ENCODE results near the gene RPL13A.
A peak's percentile ranks its signal among the peaks of the same experiment; 100 is the strongest.
"Not testable (repeated sequence)": the region's sequence is repeated elsewhere in the genome, so short reads cannot be mapped to it uniquely, and the experiment has no call there.

The RPL13A gene

DNA sequence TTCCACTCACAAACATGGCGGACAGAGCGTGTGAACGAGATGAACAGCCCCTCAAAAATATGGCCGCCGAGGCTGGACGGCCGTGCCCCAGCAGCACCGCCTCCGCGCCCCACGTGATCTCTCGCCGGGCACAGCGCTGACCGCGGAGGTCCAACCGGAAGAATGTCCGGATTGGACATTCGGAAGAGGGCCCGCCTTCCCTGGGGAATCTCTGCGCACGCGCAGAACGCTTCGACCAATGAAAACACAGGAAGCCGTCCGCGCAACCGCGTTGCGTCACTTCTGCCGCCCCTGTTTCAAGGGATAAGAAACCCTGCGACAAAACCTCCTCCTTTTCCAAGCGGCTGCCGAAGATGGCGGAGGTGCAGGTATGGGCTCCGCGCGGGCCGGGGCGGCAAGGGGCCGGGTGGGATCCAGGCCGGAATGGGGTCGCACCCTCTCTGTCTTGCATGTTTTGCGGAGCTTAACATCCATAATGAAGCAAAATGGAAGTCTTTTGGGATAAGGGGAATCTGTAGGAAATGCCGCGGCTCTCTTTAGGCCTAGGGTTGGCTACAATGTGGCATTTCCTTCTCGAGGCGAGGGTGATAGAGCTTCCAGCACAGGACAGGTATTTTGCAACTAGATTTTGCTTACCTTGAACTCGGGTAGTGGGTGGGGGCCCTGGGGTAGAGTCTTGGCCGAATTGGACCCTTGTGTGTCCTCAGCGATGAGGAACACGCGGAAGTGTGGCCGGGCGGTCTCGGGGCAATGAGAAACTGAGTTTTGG lies at the start of gene RPL13A:
RPL13A (plus strand) TSS at position 332 of the 769 bp plus-strand sequence; CDS start at position 354, 22 bp downstream.
- peak; percentile 95 to 100 (median 98) for DNase-seq

DNA sequence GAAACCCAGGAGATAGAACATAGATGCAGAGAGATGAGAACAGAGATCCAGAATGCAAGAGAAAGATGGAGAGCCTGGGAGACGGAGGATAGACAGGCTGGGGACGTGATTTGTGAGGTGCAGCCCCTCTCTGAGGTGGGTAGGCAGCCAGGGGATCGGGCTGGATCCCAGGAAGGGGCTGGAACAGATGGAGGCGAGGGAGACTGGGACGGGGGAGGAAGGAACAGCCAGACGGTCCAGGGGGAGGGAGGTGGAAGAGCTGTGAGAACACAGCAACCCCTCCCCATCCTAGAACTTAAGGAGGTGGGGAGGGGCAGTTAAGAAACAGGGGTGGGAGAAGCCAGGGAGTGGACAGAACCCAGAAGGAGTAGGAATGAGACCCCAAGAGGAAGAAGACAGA lies 49.1 kb upstream of the RPL13A start:
- DNase-seq, result peak in 1 of 14 donors; percentile 47

DNA sequence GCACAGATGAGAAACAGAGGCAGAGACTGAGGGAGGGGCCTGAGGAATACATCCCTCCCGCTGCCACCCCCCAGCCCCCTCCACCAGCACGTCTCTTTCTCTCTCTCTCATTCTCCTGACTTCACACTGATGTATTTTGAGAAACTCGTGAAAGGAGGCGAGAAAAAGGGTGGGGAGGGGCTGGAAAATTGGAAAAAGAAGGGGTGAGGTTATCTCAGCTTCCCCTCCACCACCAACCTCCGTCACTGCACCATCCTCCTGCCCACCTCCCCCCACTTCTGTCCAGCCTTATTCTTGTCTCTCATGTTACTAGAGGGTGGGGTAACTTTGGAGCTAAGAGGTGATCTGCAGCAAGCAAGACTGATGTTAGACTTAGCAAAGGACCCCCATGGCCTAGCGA lies 47.6 kb upstream of the RPL13A start:
- DNase-seq, result no peak

DNA sequence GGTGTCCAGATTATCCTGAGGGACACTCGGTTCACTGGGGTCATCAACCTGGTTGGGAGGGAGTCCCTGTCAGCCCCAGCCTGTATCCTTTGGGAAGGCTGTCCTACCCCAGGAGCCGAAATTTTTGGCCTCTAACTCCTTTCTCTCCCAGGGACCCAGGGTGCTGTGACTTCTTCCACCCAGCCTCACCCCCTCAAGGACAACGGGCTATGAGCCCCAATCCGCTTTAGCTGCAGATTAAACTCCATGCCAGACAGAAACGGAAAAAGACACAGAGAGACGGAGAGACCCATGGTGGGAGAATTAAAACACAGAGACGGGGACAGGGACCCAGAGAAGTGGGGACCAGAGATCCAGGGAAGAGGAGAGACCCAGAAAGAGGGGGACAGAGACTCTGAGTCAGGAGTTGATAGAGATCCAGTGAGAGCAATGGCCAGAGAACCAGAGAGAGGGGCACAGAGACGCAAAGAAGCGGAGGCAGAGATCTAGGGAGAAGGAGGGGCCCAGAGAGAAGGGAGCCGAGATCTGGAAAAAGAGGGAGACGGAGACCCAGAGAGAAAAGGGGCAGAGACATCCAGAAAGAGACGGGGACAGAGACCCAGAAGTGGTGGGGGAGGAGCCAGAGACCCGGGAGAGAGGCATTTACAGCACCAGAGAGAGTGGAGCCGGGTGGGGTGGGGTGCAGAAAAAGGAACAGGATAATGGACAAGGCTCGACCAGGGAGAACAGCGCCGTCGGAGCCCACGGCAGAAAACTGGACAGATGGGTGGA lies 46.8 kb upstream of the RPL13A start:
- DNase-seq, result no peak

DNA sequence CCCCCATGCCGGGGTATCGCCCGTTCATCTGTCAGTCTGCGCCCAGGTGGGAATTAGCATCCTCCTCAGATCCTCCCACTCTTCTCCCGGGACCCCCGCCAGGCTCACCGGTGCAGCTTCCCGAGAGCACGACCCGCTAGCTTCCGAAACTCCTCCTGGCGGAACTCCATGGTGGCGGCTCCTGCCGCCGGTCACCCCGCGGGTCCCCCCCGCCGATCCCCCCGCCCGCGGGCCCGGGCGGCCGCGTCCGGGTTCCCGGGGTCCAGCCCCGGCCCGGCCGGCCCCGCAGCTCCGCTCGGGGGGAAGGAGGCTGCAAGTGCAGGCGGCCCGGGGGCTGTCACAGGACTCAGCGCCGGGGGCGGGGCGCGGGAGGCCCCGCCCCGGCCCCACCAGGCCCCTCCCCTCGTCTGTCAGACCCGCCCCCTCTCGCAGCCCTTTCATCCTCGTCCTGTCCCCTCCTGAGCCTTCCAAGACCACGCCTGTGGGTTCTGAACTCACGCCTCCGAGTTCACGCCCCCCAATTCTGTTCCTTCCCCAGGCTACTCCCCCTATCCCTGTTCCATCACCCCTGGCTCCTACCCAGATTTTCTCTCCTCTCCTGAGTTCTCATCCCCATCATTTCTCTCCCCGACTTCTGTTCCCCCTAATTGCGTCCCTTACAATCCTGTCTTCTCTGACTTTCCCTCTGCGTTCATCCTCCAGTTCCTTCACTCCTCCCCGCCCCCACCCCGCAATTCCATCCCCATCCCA lies 46.0 kb upstream of the RPL13A start, which contains the start of gene SLC17A7:
SLC17A7 (minus strand) TSS at position 318 of the 750 bp plus-strand sequence; CDS start at position 170, 148 bp downstream.
- DNase-seq, result peak in 2 of 14 donors; percentile 18 to 80

DNA sequence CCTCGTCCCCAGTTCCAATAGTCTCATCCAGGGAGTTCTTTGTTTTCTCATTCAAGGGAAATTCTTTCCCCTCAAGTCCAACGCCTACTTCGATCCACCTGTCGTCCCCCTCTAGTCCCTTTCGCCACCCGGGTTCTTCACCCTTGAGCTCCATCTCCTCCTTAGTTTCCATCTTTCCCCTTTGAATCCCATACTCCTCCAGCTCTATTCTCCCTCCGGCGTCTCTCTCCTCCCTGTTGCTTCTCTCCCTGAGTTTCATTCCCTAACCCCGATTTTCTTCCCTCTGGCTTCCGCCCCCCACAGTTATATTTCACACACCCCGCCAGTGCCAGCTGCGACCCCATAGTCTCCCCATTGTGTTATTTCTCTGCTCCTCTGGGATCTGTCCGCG lies 45.5 kb upstream of the RPL13A start:
- DNase-seq, result peak in 1 of 14 donors; percentile 51

DNA sequence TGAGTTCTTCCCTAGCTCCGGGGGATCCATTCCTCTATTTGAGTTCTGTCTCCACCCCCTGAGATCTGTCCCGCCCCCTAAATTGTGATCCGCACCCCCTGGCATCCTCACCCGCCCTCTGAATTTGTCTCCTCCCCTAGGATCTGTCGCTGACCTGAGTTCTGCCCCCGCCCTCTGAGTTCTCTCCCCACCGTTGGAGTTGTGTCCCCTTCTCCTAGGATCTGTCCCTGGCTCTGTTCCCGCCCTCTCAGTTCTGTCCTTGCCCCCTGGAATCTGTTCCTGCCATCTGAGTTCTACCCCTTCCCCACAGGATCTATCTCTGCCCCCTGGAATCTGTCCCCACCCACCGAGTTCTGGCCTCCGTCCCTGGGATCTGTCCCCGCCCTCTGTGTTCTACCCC lies 45.1 kb upstream of the RPL13A start:
- DNase-seq, result peak in 2 of 14 donors; percentile 26 to 80

DNA sequence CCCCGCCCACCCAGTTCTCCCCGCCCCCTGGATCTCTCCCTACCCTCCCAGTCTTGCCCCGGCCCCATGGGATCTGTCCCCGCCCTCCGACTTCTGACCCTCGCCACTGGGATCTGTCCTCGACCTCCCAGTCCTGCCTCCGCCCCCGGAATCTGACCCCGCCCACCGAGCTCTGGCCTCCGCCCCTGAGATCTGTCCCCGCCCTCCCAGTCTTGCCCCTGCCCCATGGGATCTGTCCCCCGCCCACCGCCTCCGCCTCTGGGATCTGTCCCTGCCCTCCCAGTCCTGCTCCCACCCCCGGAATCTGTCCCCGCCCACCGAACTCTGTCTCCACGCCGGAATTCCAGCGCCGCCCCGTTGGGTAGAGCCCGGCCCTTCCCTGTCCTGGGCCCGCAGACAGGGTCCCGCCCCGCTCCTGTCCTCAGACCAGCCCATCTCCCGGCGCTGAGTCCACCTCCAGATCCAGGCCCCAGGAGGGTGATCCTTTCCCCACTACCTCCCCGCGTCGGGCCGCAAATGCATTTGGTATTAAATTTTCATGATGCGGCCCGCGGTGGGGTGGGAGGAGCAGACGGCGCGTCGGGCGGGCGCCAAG lies 44.5 kb upstream of the RPL13A start:
- peak in 7 of 14 donors; percentile 3 to 85 (median 33) for DNase-seq

DNA sequence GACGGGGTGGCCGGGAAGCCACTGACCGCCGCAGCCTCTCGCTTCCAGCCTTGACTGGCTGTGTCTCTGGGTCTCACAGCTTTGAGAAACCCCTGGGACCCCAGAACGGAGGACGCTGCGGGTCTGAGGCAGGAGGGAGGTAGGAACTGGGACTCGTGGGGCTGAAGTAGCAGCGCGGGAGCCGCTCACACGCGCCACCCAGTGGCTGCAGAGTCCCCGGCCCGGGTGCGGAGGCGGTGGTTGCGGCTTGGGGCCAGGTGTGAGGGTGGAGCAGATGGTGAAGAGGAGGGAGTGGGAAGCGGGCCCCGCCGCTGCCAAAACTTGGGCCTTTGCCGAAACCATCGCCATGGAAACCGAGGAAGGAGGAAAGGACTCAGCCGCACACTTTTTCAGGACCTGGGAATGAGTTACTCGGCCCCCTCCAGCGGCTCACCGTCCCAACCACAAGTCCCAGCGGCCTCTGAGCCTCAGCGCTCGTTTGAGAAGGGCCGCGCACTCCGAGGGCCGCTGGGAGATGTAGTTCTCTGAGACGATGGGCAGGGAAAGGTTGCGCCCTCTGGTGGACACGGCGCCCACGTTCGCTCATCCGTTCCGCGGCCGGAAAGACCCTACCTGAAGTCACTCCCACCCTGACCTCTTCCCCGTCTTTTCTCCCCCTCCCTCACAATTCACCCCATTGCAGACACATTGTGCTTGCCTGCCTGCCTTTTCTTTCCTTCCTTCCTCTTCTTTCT lies 43.9 kb upstream of the RPL13A start:
- DNase-seq, result peak; percentile 67 to 99 (median 92)

DNA sequence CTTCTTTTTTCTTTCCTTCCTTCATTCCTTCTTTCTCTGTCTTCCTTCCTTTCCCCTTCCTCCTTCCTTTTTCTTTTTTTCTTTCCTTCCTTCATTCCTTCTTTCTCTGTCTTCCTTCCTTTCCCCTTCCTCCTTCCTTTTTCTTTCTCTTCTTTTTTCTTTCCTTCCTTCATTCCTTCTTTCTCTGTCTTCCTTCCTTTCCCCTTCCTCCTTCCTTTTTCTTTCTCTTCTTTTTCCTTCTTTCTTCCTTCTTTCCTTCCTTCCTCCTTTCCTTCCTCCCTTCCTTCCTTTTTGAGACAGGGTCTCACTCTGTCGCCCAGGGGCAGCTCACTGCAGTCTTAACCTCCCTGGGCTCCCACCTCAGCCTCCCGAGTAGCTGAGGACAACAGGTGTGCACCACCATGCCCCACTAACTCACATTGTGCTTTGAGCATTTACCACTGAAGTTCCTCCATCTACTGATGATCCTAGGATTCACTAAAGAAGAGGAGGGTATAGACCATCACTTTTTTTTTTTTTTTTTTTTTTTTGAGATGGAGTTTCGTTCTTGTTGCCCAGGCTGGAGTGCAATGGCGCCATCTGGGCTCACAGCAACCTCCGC lies 43.2 kb upstream of the RPL13A start:
- DNase-seq, result not testable (repeated sequence)

DNA sequence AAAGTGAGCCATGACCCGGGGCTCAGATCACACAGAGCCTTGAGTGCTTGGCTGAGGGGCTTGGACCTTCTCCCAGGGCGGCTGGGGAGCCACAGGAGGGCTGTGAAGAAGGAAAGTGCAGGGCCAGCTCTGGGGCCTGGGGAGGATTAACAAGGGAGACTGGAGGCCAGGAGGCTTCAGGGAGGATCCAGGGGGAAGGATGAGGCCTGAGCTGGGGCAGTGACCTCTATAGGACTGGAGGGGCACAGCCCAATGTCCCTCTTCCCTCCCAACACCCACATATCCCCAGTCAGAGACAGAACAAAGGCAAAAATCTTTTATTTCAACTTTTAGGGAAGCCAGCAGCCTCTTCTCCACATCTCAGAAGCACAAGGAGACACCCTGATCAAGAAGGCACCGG lies 41.4 kb upstream of the RPL13A start:
- DNase-seq, result no peak

DNA sequence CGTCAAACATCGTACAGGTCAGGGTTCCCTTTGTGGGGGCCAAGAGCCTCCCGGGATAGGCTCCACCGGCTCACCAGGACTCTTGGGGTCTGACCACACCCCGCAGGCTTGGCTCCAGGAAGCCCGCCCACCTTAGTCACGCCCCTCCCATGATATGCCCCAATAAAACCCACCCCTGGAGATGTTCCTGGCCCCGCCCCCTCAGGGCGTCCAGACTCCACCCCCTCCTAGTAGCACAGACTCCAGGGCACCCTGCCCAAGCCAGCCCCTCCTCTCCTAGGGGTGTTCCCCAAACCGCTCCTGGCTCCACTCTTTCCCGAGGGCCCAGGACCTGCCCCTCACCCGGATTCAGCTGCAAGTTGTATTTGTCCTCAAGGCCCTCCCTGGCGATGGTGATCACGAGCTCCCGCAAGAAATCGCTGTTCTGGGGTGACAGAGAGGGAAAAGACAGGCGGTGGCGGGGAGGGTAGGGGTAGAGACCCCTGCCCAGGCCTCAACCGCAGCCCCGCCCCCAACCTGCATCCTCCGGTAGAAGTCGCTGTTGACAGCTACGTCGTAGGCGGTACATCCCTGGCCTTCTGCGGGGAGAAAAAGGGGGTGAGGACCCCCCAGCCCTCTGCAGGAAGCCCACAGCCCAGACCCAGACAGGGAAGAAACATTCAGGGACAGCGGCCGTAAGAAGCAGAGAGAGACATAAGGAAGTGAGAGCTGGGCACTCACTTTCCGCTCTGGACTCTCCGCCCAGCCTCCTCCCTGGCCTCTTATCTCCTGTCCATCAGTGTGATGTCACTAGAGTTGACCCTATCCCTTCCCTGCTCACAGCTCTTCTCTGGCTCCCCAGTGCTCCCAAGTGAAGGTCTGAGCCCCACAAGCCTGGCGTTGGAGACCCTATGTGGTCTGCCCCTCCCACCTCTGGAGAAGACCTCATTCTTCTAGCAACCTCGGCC lies 39.6 kb upstream of the RPL13A start:
- DNase-seq, result peak in 2 of 14 donors; percentile 8 to 14

DNA sequence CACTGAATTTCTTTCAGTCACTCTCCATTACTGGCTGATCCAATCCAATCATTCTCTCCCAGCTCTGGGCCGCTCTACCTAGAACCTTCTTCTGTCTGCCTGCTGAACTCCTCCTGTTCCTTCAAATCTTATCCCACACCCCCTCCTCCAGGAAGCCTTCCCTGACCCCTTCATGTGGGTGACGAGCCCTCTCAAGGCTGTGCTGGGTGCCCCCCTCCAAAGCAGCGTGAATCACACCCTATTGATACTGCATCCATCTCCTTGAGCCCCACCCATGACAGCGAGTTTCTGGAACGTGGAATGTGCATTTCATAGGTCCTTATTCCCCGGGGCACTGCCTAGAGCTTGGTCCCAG lies 39.0 kb upstream of the RPL13A start:
- no peak for DNase-seq

DNA sequence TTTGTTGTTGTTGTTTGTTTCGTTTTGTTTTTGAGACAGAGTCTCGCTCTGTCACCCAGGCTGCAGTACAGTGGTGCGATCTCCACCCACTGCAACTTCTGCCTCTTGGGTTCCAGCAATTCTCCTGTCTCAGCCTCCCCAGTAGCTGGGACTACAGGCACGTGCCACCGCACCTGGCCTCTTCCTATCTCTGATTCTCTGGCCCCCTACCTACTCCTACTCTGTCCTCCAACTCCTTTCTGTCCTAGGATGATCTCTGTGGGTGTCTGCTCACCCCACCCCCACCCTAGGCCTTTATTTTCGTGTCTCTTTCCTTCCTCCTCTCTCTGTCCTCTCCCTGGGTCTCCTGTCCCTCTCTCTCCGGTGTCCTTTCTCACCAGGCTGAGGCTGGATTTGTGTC lies 37.0 kb upstream of the RPL13A start:
- no peak for DNase-seq

DNA sequence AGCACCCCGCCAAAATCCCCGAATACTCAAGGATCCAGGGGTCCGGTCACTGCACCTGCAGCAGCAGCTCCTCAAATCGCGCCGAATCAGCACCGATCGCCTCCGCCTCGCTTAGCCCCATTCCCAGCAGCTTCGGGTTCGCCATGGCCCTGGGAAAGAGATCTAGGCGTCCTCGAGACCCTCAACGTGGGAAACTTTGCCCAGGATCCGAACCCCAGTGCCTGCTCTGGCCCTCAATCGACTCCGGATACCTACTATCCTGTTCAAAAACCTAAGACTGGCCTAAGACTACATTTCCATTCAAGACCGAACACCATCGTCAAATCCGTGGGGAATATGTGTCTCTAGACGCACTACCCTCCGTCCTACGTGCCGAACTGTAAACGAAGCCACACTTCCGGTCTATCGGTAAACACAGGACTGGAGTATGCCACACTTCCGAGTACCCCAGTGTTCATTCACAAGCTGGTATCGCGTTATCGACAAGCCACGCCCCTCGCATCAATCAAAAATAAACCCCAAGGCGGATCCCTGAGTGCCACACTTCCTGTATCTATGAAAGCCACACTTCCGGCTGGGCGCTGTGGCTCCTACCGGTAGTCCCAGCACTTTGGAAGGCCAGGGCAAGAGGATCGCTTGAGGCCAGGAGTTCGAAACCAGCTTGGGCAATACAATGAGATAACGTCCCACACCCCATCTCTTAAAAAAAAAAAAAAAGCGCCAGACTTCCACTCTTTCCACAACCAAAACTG lies 35.8 kb upstream of the RPL13A start, which contains the start of gene PIH1D1:
PIH1D1 (minus strand) TSS at position 385 of the 752 bp plus-strand sequence; CDS start at position 145, 240 bp downstream.
- peak; percentile 35 to 99 (median 88) for DNase-seq

DNA sequence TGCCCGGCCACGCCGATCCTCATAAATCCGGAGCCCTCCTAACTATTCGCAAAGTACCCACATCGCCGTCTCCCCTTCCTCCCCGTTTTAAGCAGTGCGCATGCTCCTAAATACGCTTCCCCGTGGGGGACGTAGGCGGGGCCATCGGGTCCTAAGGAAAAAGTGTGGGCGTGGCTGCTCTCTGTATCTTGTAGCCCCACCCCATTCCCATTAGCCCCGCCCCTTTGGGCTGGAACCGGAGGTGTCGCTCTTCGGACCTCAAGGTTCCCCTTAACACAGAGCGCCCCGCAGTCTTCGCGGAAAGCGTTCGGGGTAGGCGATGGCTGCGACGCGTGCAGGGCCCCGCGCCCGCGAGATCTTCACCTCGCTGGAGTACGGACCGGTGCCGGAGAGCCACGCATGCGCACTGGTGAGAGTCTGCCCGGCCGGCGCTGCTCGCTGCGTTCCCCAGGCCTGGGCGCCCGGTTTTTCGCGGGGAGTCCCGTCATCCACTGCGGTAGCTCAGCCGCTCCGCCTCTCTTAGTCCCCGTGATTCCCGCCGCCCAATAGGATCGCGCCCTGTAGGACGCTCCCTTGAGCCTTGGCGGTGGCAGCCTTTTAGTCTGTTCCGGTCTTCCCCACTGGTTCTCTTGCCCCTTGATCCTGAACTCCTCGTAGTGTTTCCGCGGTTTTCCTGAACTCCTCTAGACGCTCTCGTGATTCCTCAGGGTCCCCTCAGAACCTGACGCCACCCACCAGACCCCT lies 34.2 kb upstream of the RPL13A start, which contains the start of gene ALDH16A1:
ALDH16A1 (plus strand) TSS at position 213 of the 744 bp plus-strand sequence; CDS start at position 320, 107 bp downstream.
- DNase-seq, result peak; percentile 93 to 99 (median 98)

DNA sequence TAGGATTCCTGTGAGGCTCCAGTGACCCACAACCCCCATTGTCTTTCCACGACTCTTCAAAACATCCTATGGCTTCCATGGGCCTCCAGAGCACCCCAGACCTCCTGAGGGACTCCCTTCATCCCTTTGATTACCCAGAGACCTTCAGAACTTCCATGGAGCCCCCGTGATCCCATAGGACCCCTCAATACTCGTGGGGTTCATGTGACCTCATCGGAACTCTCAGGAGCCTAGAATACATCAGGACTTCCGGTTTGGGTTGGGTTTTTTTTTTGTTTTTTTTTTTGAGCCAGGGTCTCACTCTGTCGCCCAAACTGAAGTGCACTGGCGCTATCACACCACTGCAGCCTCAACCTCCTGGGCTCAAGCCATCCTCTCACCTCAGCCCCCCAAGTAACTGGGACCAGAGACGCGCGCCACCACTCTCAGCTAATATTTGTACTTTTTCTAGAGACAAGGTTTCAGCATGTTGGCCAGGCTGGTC lies 33.6 kb upstream of the RPL13A start:
- DNase-seq, result no peak

DNA sequence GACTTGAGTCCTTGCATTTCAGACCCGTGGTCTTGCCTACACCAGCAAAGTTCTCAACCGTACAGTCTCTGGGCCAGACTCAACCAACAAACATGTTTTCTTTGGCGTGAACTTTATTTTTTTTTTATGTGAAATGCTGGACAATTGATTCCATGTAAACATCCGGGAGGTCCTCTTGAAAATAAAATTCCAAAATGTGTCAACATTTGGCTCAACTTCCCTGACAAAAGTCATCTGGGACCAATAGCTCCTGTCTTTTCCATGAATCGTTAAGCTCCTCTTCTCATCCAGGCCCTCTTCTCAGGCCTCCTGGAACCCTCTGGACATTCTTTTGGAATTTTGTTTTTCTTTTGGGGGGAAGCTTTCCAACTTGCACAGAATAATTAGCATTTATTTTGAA lies 31.6 kb upstream of the RPL13A start:
- DNase-seq, result no peak
